HUES48 (cell line): ENCODE data around the gene ADAMTS2.

Experiments used
- H3K27ac ChIP-seq: one replicate; pipeline ENCODE4 v1.7.0; 2013; ENCODE audit warnings: low read depth, low read length, inconsistent platforms
- H3K27me3 ChIP-seq: 2 replicates; pipeline ENCODE4 v1.6.1; 2013; ENCODE audit warnings: mild to moderate bottlenecking, low read length; ENCODE audit not compliant: control insufficient read depth, insufficient read depth
- H3K36me3 ChIP-seq: 2 replicates; pipeline ENCODE4 v1.6.1; 2013; ENCODE audit warnings: low read length; ENCODE audit not compliant: control insufficient read depth, insufficient read depth
- H3K4me1 ChIP-seq: 2 replicates; pipeline ENCODE4 v1.6.1; 2013; ENCODE audit warnings: mild to moderate bottlenecking, low read length; ENCODE audit not compliant: control insufficient read depth, insufficient read depth
- H3K4me3 ChIP-seq: 2 replicates; pipeline ENCODE4 v1.5.1; 2013; ENCODE audit warnings: mild to moderate bottlenecking, low read depth, low read length
- H3K9ac ChIP-seq: 2 replicates; pipeline ENCODE4 v1.6.1; 2013; ENCODE audit warnings: mild to moderate bottlenecking, low read depth, low read length, moderate library complexity
- H3K9me3 ChIP-seq: 2 replicates; pipeline ENCODE4 v1.6.1; 2013; ENCODE audit warnings: low read length; ENCODE audit not compliant: control insufficient read depth, insufficient read depth

The ADAMTS2 gene

DNA sequence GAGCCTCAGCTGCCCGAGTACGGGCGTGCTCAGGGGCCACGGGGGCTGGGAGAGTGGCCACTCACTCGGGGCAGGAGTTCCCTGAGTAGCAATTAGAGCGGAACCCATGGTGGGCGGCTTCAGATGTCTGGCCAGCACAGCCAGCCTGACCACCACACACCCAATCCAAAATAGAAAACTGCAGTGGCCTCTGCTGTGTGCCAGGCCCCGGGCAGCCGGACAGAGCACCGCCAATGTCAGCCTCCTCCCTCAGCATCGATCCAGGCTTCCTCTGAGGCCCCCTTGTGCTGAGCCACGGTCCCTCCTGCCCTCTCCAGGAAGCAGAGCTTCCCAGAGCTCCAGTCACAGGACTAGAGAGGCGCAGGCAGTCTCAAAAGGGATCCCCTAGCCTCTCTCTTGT is 2.7 kb downstream of the ADAMTS2 start:
- no peak overlapping the region for H3K27ac ChIP-seq

DNA sequence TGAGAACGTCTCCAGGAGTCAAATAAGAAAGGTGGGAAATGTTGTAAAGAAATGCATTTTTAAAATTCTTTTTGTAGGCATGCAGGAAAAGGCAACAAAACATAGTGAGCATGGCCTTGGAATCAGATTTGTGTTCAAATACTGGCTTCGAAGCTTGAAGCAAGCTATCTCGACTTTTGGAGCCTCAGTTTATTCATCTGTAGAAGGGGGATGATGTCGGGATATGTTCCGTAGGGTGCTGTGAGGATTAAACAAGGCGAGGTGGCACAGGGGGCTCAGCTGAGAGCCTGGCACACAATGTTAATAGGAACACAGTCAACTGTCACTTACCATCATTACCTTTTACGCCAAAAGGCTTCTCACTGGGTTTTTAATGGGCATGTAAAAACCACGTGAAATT is 4.8 kb downstream of the ADAMTS2 start:
- Histone ChIP-seq H3K9ac (no peak overlapping the region), H3K9me3 (no peaks in the 10 kb centered on the region), H3K27ac (no peak overlapping the region), H3K4me3 (no peak overlapping the region), H3K27me3 (peaks cover 29% of the 10 kb centered on the region), H3K36me3 (no peaks in the 10 kb centered on the region), H3K4me1 (peaks cover 4% of the 10 kb centered on the region; the same call in 1 of the 2 replicates)

More for the DNA sequence above, 2.7 kb downstream of the ADAMTS2 start:
- peaks cover 7% of the 10 kb centered on the region; the same call in 1 of the 2 replicates for H3K4me1 ChIP-seq
- peaks cover 50% of the 10 kb centered on the region for H3K27me3 ChIP-seq
- no peaks in the 10 kb centered on the region for H3K36me3 ChIP-seq
- no peak overlapping the region for H3K9ac ChIP-seq
- no peaks in the 10 kb centered on the region for H3K9me3 ChIP-seq
- no peak overlapping the region for H3K4me3 ChIP-seq

- Histone ChIP-seq H3K27me3 (peaks cover 29% of the 10 kb centered on the region), H3K36me3 (no peaks in the 10 kb centered on the region), H3K4me3 (no peak overlapping the region), H3K4me1 (peaks cover 4% of the 10 kb centered on the region; the same call in 1 of the 2 replicates), H3K9ac (no peak overlapping the region), H3K27ac (no peak overlapping the region), H3K9me3 (no peaks in the 10 kb centered on the region)
Measured at GRCh38 chr5:179339996-179340395, 5.3 kb downstream of the ADAMTS2 start.

DNA sequence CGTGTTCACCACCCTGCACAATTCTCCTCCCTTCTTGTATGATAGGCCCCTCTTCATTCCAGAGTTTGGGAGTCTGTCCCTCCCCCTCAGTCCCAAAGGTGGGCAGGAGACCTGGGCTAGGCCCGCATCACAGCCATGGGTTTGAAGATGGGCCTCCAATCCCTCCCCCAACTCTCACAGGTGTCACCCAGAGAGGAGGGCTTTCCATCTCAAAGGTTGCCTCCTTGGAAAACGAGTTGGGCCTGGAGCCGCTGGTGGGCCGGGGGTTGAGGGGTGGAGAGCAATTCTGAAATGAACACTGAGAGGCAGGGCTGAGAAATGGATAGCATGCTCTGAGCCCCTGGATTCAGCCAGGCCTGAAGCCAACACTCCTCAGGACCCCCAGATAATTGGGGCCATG is 6.2 kb downstream of the ADAMTS2 start:
- Histone ChIP-seq H3K4me3 (no peak overlapping the region), H3K36me3 (no peaks in the 10 kb centered on the region), H3K9ac (no peak overlapping the region), H3K27me3 (peaks cover 22% of the 10 kb centered on the region), H3K27ac (no peak overlapping the region), H3K9me3 (no peaks in the 10 kb centered on the region), H3K4me1 (peaks cover 4% of the 10 kb centered on the region; the same call in 1 of the 2 replicates)

DNA sequence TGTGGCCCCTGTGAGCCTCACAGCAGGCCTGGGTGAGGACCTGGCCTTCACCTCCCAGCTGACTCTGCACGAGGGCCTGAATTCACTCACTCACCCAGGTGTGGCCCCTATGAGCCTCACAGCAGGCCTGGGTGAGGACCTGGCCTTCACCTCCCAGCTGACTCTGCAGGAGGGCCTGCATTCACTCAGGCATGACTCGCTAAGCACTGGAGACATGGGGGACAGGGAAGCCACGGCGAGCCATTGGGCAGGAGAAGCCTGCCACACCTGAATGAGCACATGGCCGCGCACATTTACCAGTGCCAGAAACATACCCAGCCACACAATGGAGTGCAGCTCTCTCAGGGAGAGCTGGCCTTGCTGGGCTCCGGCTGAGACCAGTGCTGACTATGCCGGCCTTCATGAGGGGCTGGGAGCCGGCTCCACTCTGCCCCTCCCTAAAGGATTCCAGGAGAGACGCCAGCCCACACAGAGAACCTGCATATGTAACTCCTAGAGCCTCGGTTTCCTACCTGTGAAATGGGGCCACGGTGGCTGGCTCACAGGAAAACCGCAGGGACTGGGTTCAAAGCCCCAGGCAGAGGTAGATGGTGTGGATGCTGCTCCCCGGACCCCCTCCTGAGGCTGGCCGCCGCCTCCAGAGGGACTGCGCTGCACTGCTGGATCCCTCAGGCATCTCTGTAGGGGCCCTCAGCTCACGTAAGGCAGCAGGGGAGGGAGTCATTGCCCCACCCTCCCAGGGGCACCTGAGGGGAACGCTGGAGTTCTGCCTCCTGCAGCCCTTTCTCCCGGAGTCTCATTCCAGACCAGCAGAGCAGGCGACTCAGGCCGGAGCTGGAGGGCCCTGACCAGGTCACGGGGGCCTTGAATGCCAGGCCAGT is 7.2 kb downstream of the ADAMTS2 start:
- Histone ChIP-seq H3K36me3 (no peaks in the 10 kb centered on the region), H3K27ac (no peak overlapping the region), H3K4me3 (no peak overlapping the region), H3K9me3 (no peaks in the 10 kb centered on the region), H3K27me3 (peaks cover 12% of the 10 kb centered on the region), H3K4me1 (no peaks in the 10 kb centered on the region; the same call in 1 of the 2 replicates), H3K9ac (no peak overlapping the region)

DNA sequence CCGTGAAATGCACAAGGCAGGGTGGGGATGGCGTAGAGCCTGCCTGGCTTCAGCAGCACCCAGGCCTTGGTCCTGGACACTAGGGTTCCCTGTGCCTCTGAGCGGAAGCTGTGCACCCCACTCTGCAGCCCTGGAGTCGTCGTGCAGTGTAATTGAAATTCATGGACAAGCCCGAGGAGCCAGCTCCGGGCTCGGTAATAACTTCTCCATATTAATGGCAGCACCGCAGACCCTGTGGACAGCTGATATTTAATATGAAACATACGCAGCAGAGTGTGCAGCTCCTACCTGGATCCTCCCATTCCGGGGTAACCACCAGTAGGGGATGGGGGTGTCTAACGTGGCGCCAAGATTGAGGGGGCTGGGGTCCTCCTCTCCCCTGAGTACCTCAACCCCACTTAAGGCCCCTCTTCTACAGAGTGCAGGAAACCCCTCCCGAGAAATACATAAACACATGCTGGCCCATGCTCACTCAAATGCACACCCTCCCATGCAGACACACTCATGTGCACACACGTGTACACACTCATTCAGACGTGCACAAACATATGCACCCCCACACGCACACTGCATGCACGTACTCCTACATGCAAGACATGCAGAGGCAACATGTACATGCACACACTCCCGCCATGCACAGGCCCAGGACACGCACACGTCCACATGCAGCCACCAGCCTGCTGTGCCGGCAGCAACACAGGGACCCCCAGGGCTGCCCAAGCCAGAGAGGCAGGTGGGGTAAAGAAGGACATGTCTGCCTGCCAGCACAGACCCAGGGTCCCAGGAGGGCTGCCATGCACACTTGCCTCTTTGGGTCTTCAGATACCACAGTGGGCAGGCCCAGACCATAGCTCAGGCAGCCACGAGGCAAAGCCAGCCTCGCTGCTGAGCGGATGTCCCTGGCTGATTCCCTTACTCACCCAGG is 8.1 kb downstream of the ADAMTS2 start:
- H3K27ac ChIP-seq, result no peak overlapping the region
- H3K4me1 ChIP-seq, result no peaks in the 10 kb centered on the region
- no peak overlapping the region for H3K9ac ChIP-seq
- H3K9me3 ChIP-seq, result no peaks in the 10 kb centered on the region
- no peaks in the 10 kb centered on the region for H3K36me3 ChIP-seq
- H3K27me3 ChIP-seq, result peaks cover 3% of the 10 kb centered on the region; the same call in 1 of the 2 replicates
- H3K4me3 ChIP-seq, result no peak overlapping the region

GRCh38 chr5:179336126-179336870 is 9.0 kb downstream of the ADAMTS2 start:
- Histone ChIP-seq H3K27ac (no peak overlapping the region), H3K9ac (no peak overlapping the region), H3K9me3 (no peaks in the 10 kb centered on the region), H3K4me1 (no peaks in the 10 kb centered on the region), H3K27me3 (no peaks in the 10 kb centered on the region), H3K36me3 (no peaks in the 10 kb centered on the region), H3K4me3 (no peak overlapping the region)

DNA sequence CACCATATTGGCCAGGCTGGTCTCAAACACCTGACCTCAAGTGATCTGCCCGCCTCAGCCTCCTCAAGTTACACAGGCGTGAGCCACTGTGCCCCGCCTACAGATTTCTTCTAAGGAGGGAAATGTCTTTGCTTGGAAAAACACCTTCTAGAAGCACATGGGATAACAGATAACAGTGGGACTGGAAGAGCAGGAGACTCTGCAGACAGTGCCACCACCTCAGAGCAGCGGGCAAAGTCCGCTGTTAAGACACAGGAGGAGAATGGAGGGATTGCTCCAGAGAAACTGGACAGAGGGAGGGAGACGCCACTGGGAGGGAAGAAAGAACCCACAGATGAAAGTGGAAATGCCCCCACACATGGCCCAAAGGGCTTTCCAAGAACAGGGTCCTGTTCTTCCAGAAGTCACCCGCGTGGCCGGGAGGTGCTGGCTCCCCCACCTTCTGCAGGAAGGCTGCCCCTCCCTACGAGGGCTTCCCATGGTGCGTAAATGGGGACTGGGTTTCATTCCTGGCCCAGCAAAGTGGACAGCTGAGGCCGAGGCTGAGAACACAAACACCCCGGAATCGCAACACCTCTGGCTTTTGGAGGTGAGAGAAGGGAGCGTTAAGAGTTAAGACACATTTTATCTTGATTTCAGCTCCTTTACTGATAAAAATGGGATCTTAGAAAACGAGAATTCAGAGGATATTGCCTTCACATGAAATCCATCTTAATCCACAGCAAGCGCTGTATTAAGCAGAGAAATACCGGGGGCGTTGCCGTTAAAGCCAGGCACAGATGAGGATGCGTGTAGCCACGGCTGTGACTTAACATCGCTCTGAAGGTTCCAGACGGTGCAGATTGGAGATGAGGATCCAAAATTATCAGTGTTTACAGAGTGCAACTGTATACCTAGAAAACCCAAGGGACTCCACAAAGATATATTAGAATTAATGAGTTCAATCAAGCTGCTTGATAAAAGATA is 11.2 kb downstream of the ADAMTS2 start:
- no peak overlapping the region for H3K27ac ChIP-seq
- H3K4me3 ChIP-seq, result no peak overlapping the region
- no peak overlapping the region for H3K9ac ChIP-seq
- no peaks in the 10 kb centered on the region for H3K9me3 ChIP-seq
- H3K27me3 ChIP-seq, result no peaks in the 10 kb centered on the region
- H3K36me3 ChIP-seq, result no peaks in the 10 kb centered on the region
- H3K4me1 ChIP-seq, result no peaks in the 10 kb centered on the region

- Histone ChIP-seq H3K9ac (no peak overlapping the region), H3K4me3 (no peak overlapping the region), H3K9me3 (no peaks in the 10 kb centered on the region), H3K36me3 (no peaks in the 10 kb centered on the region), H3K27ac (no peak overlapping the region), H3K27me3 (no peaks in the 10 kb centered on the region), H3K4me1 (no peaks in the 10 kb centered on the region)
Measured at GRCh38 chr5:179332741-179333290, 12.4 kb downstream of the ADAMTS2 start.
